ENCODE results near the gene PAX2. TPM values are rescaled to one million over a fixed set of nuclear protein-coding genes. Genes with fewer than 3 reads are reported as not detected.
A peak's percentile ranks its signal among the peaks of the same experiment; 100 is the strongest.

Gene PAX2
- total and polyA plus RNA-seq, 2 of the 8 experiments (the other 6 are each of a cell fraction or from before 2014, with no cell fraction given): 0.02 TPM; not detected in 1

GRCh38 chr10:100729862-100730724 is 15.3 kb upstream of the PAX2 start:
- Histone ChIP-seq H4K5ac (ENCODE audit: insufficient read length, low read depth, low read length) (no peak overlapping the region), H3K9me3 (ENCODE audit: insufficient read depth in 2 of 2, low read depth in 1 of 2, low read length in 1 of 2) (no peaks in the 10 kb centered on the region), H2BK15ac (ENCODE audit: low read length) (no peak overlapping the region), H3K18ac (ENCODE audit: extremely low read depth, low read length) (no peak overlapping the region), H3K79me1 (ENCODE audit: low read depth, low read length) (no peaks in the 10 kb centered on the region), H3K56ac (replicated peaks; ENCODE audit: insufficient read length, low read depth, low read length) (no peak overlapping the region), H3K4me1 (replicated peaks in 1 of 4; ENCODE audit: control insufficient read depth in 3 of 4, insufficient read depth in 4 of 4, low read length in 3 of 4) (peaks cover 4 to 13% (median 10%) of the 10 kb centered on the region in 4 experiments), H3K79me2 (ENCODE audit: control insufficient read depth in 1 of 2, insufficient read depth in 2 of 2, low read length in 2 of 2) (no peaks in the 10 kb centered on the region), H3K9ac (replicated peaks in 1 of 4; ENCODE audit: extremely low read depth in 1 of 4, low read depth in 3 of 4, low read length in 3 of 4) (no peak overlapping the region), H3K23ac (ENCODE audit: insufficient read length) (no peak overlapping the region), H3K4ac (replicated peaks; ENCODE audit: insufficient read length, low read depth, low read length) (no peak overlapping the region), H3K36me3 (ENCODE audit: control insufficient read depth in 2 of 4, insufficient read depth in 4 of 4, low read length in 3 of 4) (peaks cover 0 to 6% (median 0%) of the 10 kb centered on the region in 4 experiments; a peak in 1 of 8 replicates), H3K27me3 (replicated peaks in 1 of 4; ENCODE audit: control insufficient read depth in 3 of 4, extremely low read depth in 1 of 4, insufficient read depth in 3 of 4, low read length in 3 of 4) (peaks cover 95 to 99% (median 97%) of the 10 kb centered on the region in 4 experiments), H3K4me3 (ENCODE audit: extremely low read depth in 1 of 4, insufficient read depth in 2 of 4, low read depth in 3 of 4, low read length in 4 of 4) (peak overlapping the region in 3 of 4 experiments; percentile 11 to 48 (median 16); a peak in 4 of 8 replicates), H3K4me2 (ENCODE audit: insufficient read depth in 1 of 2, low read depth in 2 of 2, low read length in 2 of 2) (peak overlapping the region; percentile 31 to 62), H4K91ac (replicated peaks; ENCODE audit: insufficient read length, low read length) (no peak overlapping the region), H2BK5ac (ENCODE audit: low read depth, low read length) (no peak overlapping the region), H2BK20ac (ENCODE audit: low read length) (no peak overlapping the region), H4K8ac (ENCODE audit: extremely low read depth, insufficient read depth, low read length) (peak overlapping the region; percentile 7), H2AK5ac (ENCODE audit: low read depth, low read length) (no peak overlapping the region), H3K27ac (ENCODE audit: low read depth, low read length) (no peak overlapping the region), H2BK120ac (replicated peaks; ENCODE audit: low read depth, low read length) (no peak overlapping the region), H2AFZ (ENCODE audit: low read length) (no peak overlapping the region), H3K23me2 (ENCODE audit: low read depth, low read length) (peaks cover 6% of the 10 kb centered on the region; the same call in 1 of the 2 replicates), H2BK12ac (ENCODE audit: low read depth, low read length) (no peak overlapping the region), H4K20me1 (replicated peaks in 1 of 2; ENCODE audit: control insufficient read depth in 1 of 2, insufficient read depth in 2 of 2, low read length in 2 of 2) (peaks cover 25 to 46% of the 10 kb centered on the region in 2 experiments), H3K14ac (ENCODE audit: insufficient read length) (no peak overlapping the region)
- DNase-seq (ENCODE audit: low read depth in 1 of 2, low spot score in 2 of 2) (peak in 1 of 2 experiments; percentile 66), FAIRE-seq (no peak)
- POLR2A ChIA-PET (ENCODE audit: partially characterized antibody): no interaction called here
- 3% methylated on average over 50 of the region's 68 CpGs; no CpG with 5 or more reads in 1 of the 2 experiments for WGBS, 2 experiments (ENCODE audit: extremely low coverage in 1 of 2, insufficient coverage in 1 of 2, insufficient read length in 1 of 2, insufficient replicate concordance in 2 of 2, low coverage in 1 of 2, low lambda C conversion rate in 2 of 2, missing lambda C conversion rate in 1 of 2)
- CTCF ChIA-PET (ENCODE audit: partially characterized antibody): interaction anchor here (0.5 to 7.5 kb wide), 21 partner anchors 9 to 246 kb away, joined by 3 to 95 read pairs (median 4); no protein-coding TSS in a partner anchor
- TF ChIP-seq RNF2 (IDR thresholded peaks at IDR 0.05; ENCODE audit: borderline replicate concordance, low read depth, low read length, missing control alignments, poor library complexity, severe bottlenecking) (peak; percentile 95), YY1 (IDR thresholded peaks at IDR 0.05; ENCODE audit: low read depth, low read length) (no peak), CBX8 (IDR thresholded peaks at IDR 0.05; ENCODE audit: borderline replicate concordance, low read depth, low read length) (peak; percentile 94), TCF12 (IDR thresholded peaks at IDR 0.05; ENCODE audit: low read depth, low read length) (0 out of 2 replicates have a peak, but pooled peaks have one; percentile 29), CTBP2 (IDR thresholded peaks at IDR 0.05; ENCODE audit: borderline replicate concordance, insufficient read depth, insufficient read length, low read length) (peak; percentile 22)

Data from H1 (cell line).